HG02759 (cell line): ENCODE results near the gene PRSS36.
"Not testable (repeated sequence)": the region's sequence is repeated elsewhere in the genome, so short reads cannot be mapped to it uniquely, and the experiment has no call there.

Source experiments
- ATAC-seq: cut with Tn5 transposase; IDR thresholded peaks from one replicate; pipeline ENCODE4 v1.9.1; 2021; ENCODE audit warnings: mild to moderate bottlenecking, moderate library complexity; ENCODE audit not compliant: unreplicated experiment

Gene PRSS36

GRCh38 chr16:31149894-31150890, at the start of gene PRSS36:
TSS of gene PRSS36 (minus strand) at chr16:31150066. CDS start at chr16:31150035, 31 bp downstream.
- ATAC-seq: no peak

- no peak for ATAC-seq
These were observed 49.7 kb upstream of the PRSS36 start for GRCh38 chr16:31199430-31200041.

DNA sequence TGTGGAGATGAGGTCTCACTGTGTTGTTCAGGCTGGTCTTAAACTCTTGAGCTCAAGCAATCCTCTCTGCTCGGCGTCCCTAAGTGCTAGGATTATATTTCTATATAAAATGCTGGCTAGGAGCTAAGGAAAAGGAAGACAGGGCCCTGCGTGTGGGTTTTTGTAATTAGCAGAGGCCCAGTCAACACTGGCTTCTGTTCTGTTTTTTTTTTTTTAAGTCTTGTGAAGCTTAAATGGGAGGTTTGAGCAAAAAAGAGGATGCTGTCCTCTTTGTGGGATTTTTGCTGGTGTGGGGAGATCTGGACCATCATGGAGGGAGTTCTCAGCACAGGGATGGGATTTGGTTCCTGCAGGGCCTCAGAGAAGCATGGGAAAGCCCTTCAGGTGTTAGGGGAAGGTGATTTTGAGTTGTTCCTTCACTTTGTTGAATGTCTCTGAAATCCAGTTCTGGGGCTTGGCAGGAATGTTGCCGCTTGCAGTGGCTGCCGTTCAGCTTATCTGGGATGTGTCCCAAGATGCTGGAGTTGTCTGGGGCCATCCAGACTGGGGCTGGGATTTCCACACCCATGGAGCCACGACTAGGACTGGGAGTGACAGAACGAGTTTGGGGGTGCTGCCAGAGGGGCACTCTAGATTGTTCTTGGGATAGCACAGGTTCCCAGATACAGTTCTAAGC, 48.5 kb upstream of the PRSS36 start:
- ATAC-seq: no peak

- ATAC-seq: no peak
These were observed 46.6 kb upstream of the PRSS36 start for GRCh38 chr16:31196324-31197088.

GRCh38 chr16:31195861-31196260, 46.0 kb upstream of the PRSS36 start:
- ATAC-seq: not testable (repeated sequence)

DNA sequence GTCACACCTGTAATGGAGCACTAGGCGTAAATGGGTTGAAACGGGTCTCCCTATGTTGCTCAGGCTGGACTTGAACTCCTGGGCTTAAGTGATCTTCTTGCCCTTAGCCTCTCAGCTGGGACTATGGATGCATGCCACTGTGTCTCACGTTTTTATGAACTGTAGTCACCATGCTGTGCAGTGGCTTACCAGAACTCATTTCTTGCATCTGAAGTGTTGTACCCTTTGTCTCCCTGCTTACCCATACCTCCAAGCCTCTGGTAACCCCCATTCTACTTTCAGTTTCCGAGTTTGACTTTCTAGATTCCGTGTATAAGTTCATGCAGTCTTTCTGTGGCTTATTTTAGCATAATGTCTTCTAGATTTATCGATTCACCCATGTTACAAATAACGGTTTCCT, 45.0 kb upstream of the PRSS36 start:
- ATAC-seq: no peak

DNA sequence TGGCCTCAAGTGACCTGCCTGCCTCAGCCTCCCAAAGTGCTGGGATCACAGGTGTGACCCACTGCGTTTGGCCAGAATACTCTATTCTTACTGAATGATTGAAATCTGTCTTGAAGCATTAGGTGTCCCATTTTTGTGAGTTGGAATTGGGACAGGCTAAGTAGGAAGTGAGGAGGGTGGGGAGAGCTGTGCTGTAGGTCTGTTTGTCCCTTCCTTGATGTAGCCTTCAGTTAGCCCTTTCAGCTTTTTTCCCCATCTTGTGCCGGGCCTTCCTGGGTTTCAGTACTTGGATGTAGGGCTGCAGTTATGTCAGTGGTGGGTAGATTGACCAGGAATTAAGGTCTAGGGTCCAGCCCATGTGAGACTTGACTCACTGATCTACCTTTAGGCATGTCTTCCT, 44.0 kb upstream of the PRSS36 start:
- ATAC-seq: no peak

DNA sequence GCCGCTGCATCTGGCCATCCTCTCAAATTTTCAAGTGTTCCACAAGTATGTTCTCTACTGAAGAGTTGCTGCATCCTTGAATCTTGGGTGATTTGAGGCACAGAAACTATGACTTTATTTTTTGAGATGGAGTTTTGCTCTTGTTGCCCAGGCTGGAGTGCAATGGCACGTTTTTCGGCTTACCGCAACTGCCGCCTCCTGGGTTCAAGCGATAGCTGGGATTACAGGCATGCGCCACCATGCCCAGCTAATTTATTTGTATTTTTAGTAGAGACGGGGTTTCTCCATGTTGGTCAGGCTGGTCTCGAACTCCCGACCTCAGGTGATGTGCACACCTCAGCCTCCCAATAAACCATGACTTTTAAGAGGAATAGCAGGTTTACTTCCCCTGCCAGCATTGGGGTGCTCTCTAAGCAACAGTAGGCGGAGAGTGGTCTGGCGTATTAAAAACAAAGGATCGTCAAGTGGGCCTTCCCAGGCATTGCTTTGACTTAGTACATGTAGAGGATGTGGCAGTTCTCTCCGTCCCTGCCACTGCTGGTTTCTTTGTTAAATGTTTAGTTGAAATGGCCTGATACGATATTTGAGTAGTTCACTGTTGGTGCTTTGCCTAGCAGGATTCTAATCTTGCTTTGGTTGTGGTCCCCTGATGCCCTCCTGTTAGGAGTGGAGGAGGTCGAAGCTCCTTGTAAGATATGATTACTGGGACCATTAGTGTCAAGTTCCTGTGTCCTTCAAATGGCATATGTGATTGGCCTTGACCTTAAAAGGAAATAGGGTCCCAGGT, 43.2 kb upstream of the PRSS36 start:
- no peak for ATAC-seq

- no peak for ATAC-seq
These were observed 42.0 kb upstream of the PRSS36 start for GRCh38 chr16:31191697-31192428.

GRCh38 chr16:31190818-31191444, 41.1 kb upstream of the PRSS36 start:
- no peak for ATAC-seq

GRCh38 chr16:31190061-31190460, 40.2 kb upstream of the PRSS36 start:
- ATAC-seq: no peak

- ATAC-seq: no peak
These were observed 39.5 kb upstream of the PRSS36 start for GRCh38 chr16:31189412-31189778.

GRCh38 chr16:31188450-31189411, 38.9 kb upstream of the PRSS36 start:
- ATAC-seq: no peak

- ATAC-seq: no peak
These were observed 37.9 kb upstream of the PRSS36 start for GRCh38 chr16:31187808-31188189.

- ATAC-seq: no peak
These were observed 37.3 kb upstream of the PRSS36 start for GRCh38 chr16:31186930-31187807.

DNA sequence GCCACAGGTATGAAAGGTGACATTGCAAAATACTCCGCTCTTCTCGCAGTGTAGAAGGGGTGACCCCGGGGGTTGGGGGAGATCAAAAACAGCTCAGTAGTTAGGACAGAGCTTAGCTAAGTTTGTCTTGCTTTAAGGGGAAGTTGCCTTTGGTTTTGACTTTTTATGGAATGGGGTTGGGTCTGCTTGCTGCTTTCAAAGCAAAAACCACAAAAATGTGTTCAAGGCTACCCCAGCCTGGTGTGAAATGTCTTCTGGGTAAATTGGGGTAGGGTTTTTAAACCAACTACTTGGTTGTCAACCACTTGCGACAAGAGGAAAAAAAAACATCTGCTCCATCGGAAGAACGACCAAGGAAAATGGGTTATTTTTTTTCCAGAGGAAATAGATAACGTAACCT, 36.3 kb upstream of the PRSS36 start:
- no peak for ATAC-seq

DNA sequence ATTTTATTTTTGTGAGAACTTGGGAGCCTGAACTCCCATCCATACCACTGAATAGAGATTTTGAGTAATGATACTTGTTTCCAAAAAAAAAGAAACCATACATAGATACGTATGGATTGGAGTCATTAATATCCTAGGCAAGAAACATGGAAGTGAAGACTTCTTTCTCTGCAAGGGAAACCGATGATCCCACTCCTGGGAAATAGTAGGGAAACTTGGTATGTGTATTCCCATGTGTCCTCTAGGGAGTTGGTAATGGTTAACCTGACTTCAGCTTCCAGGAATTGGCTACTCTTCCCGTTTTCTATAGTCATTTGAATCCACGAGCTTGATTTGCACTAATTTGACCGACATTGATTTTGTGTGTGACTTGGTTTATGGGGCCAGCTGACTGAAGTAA, 35.5 kb upstream of the PRSS36 start:
- ATAC-seq: no peak
